Fibroblast of pulmonary artery (primary cell): ENCODE measurements around the gene RASGEF1C.
"Not testable (repeated sequence)": the region's sequence is repeated elsewhere in the genome, so short reads cannot be mapped to it uniquely, and the experiment has no call there.

Source experiments
- DNase-seq: peaks from one replicate; pipeline ENCODE4 v3.0.0-alpha.2; 2010; ENCODE audit warnings: low read depth
- H3K4me3 ChIP-seq: replicated peaks from 2 replicates; pipeline ENCODE4 v1.5.1; 2011; ENCODE audit warnings: low read depth, mild to moderate bottlenecking, control low read depth, low read length, moderate library complexity
- TF ChIP-seq, protein P1 (sequence below): IDR thresholded peaks from 2 replicates; pipeline ENCODE4 v1.5.1; 2011; ENCODE audit warnings: mild to moderate bottlenecking, control low read depth, low read length, inconsistent platforms; ENCODE audit errors: missing control alignments

The RASGEF1C gene

DNA sequence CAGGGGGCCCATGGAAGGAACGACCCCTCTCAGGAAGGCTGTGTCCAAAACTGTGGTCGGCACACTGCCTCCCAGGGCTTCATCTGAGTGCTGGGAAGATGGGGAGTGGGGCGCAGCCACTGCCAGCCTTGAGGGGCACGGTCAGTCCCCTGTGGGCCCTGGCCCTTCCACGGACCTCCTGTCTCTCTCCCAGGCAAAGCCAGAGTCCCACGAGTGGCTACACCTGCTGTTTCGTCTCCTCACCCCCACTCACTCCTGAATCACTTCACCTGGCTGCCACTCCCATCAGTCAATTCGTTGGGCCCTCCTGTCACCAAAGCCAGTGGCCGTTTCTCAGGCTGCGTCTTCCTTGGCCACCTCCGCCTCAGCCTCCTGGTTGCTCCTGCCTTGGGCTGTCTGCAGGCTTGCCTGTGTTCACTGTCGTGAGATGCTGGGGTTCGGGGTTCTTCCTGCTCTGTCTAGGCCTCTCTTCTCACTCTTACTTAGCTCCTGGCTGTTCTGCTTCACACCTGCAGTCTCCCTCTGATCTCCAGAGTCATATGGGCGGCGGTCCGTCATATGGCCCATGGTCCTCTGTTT is 78.6 kb downstream of the RASGEF1C start:
- no peak for DNase-seq
- no peak overlapping the region for H3K4me3 ChIP-seq
- TF ChIP-seq, protein P1, sequence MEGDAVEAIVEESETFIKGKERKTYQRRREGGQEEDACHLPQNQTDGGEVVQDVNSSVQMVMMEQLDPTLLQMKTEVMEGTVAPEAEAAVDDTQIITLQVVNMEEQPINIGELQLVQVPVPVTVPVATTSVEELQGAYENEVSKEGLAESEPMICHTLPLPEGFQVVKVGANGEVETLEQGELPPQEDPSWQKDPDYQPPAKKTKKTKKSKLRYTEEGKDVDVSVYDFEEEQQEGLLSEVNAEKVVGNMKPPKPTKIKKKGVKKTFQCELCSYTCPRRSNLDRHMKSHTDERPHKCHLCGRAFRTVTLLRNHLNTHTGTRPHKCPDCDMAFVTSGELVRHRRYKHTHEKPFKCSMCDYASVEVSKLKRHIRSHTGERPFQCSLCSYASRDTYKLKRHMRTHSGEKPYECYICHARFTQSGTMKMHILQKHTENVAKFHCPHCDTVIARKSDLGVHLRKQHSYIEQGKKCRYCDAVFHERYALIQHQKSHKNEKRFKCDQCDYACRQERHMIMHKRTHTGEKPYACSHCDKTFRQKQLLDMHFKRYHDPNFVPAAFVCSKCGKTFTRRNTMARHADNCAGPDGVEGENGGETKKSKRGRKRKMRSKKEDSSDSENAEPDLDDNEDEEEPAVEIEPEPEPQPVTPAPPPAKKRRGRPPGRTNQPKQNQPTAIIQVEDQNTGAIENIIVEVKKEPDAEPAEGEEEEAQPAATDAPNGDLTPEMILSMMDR: no peak

DNA sequence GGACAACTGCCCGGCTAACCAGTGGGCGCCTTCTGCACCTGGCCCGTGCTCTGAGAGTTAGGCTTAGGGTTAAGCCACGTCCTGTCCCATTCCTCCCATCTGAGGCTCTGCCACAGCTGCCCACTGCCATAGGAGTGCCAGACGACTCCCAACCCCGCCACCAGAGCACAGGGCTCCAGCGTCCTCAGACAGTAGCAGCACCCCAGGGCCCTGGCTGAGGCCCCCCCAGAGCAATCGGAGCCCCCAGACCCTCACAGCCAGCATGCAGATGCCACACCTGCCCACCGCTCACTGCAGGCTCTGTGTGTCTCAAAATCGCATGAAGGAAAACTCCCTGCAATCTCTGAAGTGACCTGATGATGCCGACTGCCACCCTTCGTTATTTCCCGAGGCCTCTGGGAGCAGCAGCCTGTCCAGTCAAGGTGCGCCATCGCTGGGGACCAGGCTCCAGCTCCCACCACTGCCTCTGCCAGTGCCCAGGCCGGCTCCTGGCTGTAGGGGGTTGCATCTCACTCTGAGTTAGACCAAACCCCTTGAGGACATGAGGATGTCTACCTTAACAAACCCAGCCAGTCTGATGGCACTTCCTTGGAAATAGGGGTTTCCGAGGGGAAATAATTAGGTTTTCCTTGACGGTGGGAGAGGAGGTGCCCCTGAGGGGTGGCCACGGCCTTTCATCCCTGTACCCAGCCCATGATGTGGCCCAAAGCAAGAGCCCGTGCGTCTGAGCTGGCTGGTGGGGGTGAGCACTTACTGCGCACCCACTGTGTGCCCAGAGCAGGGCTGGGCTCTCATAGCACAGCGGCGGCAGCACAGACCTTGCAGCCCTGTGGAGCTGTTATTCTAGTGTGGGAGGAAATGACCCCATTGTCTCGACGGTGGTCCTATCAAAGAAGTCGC is 79.5 kb downstream of the RASGEF1C start:
- DNase-seq: no peak
- no peak overlapping the region for H3K4me3 ChIP-seq

DNA sequence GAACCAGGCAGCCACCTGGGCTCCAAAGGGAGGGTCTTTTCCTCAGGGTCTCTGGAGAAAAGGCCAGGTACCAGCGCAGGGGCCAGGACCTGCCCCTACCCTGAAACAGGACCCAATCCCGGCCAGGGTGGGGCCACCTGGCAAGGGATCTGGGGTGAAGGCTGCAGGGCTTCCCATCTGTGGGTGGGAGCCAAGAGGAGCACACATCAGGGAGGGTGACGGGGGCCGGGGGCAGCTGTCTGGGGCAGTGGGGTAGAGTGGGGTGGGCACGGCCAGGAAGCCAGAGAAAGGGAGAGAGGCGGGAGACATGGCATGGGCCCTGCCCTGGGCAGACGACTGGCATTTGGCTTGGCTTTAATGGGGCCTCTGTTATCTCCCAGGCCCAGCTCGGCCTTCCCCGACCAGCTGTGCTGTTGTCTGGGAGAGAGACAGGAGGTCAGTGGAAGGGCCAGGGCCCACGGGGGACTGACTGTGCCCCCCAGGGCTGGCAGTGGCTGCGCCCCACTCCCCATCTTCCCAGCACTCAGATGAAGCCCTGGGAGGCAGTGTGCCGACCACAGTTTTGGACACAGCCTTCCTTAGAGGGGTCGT is 80.2 kb downstream of the RASGEF1C start:
- no peak overlapping the region for H3K4me3 ChIP-seq
- no peak for DNase-seq
- TF ChIP-seq, protein P1: no peak

More for the DNA sequence above, 79.5 kb downstream of the RASGEF1C start:
- TF ChIP-seq, protein P1: no peak

DNA sequence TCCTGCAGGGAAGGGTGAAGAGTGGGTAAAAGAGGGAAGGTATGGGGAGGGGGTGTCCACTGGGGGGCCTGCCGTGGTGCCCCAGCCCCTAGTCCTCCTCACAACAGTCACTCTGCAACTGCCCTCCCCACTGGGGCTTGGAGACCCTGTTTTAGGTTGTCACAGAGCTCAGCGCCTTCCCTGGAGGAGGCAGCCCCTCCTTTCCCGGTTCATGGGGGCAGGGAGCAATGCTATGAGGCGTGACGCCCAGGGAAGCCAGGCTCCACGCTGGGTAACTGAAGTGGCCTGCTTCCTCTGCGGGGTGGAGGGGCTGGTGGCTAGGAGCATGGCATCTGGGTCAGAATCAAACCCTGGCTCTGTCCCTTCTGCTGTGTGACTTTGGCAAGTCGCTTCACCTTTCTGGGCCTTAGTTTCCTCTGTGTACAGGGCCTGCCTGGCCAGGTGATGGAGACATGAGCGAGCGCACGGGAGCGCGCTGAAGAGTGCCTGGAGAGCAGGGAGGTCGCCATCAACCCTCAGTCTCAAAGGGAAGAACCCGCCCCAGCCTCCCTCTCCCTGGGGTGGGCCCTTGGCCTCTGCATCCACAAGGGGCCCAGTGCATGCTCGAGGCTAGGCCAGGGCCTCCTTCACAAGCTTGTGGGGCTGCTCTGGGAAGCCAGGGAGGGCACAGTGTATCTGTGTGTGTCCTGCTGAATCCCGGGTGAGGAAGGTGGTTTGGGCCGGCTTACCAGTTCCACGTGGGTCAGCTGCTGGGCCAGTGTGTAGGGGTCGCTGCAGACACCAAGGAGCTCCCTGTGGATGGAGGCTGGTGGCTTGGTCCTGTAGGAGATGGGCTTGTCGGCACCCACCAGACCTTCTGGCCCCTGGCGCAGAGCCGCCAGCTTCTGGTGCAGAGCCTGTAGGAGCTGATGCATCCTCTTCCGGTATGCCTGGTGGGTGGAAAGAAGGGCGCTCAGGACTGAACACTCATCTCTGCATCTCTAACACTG is 81.0 kb downstream of the RASGEF1C start:
- DNase-seq: no peak
- TF ChIP-seq, protein P1: no peak
- H3K4me3 ChIP-seq: no peak overlapping the region

DNA sequence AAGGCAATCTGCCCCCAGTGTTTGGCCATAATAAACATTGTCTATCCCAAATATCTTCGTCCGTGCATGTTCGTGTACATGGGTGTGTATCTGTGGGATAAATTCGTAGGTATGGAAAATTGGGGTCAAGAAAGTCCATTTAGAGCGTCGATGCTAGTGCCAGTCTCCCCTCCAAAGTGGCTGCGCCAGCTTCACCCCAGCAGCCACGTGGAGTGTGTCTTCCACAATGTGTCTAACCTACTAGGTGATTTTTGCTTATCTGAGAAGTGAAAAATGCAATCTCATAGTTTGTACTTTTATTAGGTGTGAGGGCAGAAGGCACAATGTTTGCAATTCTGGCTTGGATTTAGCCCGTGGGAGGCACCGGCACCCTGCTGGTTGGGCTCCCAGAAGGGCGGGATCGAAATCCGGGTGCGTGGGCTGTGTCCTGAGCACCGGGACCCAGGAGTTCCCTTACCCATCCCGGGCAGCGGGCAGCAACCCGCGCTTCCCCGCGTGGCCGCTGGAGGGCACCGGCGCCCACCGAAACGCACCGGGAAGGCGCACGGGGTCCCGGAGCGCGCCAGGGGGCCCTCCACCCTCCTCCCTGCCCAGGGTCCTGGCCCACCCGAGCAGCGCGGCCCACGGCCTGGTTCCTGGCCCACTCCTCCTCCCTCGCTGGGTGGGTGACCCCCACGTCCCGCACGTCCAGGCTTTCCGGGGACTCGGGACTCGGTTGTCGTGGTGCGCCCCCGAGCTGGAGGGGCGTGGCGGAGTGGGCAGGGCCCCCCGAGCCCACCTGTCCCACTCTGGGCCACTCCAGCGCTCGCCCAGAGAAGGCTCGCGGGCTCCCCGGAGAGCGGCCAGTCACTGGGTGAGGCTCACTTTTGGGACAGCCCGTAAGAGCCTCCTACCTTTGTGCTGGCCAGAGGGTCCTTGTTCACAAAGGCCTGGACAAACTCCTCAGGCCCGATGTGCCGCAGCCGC is 82.0 kb downstream of the RASGEF1C start:
- TF ChIP-seq, protein P1: peak; percentile 57
- no peak overlapping the region for H3K4me3 ChIP-seq
- peak; percentile 8 for DNase-seq

DNA sequence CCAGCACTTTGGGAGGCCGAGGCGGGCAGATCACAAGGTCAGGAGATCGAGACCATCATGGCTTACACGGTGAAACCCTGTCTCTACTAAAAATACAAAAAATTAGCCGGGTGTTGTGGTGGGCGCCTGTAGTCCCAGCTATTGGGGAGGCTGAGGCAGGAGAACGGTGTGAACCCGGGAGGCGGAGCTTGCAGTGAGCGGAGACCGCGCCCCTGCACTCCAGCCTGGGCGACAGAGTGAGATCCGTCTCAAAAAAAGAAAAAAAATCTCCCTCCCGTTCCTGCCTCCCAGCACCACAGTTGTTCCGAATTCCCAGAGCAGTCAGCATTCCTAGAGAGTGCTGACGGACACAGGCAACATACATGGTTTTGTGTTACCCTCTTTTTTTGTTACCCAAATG is 82.9 kb downstream of the RASGEF1C start:
- not testable (repeated sequence) for DNase-seq, H3K4me3 ChIP-seq

DNA sequence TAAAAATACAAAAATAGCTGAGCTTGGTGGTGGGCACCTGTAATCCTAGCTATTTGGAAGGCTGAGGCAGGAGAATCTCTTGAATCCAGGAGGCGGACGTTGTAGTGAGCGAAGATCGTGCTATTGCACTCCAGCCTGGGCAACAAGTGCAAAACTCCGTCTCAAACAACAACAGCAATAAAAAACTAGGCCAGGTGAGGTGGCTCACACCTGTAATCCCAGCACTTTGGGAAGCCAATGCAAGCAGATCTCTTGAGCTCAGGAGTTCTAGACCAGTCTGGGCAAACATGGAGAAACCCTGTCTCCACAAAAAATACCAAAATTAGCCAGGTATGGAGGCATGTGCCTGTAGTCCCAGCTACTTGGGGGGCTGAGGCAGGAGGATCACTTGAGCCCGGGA is 84.3 kb downstream of the RASGEF1C start:
- H3K4me3 ChIP-seq, DNase-seq: not testable (repeated sequence)
